GM21723 (cell line): Measurements from ENCODE around the gene GC.
"Not testable (repeated sequence)": the region's sequence is repeated elsewhere in the genome, so short reads cannot be mapped to it uniquely, and the experiment has no call there.

Source experiments
- ATAC-seq: cut with Tn5 transposase; IDR thresholded peaks from one replicate; pipeline ENCODE4 v1.9.1; 2021; ENCODE audit warnings: mild to moderate bottlenecking, moderate library complexity; ENCODE audit not compliant: unreplicated experiment

GC gene

GRCh38 chr4:71783972-71784371, at the start of gene GC:
Gene GC (minus strand): TSS chr4:71784079. CDS start chr4:71784018, 61 bp downstream.
- no peak for ATAC-seq

GRCh38 chr4:71833232-71833900, 49.5 kb upstream of the GC start:
- ATAC-seq, result no peak

GRCh38 chr4:71832049-71832448, 48.2 kb upstream of the GC start:
- ATAC-seq, result no peak

- no peak for ATAC-seq
These were observed 46.8 kb upstream of the GC start for GRCh38 chr4:71830497-71831190.

- no peak for ATAC-seq
These were observed 44.6 kb upstream of the GC start for GRCh38 chr4:71828470-71828869.

GRCh38 chr4:71827826-71828225, 43.9 kb upstream of the GC start:
- no peak for ATAC-seq

- ATAC-seq, result no peak
These were observed 32.9 kb upstream of the GC start for GRCh38 chr4:71816676-71817303.

GRCh38 chr4:71814433-71814832, 30.6 kb upstream of the GC start:
- ATAC-seq, result no peak

GRCh38 chr4:71809805-71810204, 25.9 kb upstream of the GC start:
- not testable (repeated sequence) for ATAC-seq

- ATAC-seq, result no peak
These were observed 23.6 kb upstream of the GC start for GRCh38 chr4:71807469-71807868.

GRCh38 chr4:71805230-71805629, 21.4 kb upstream of the GC start:
- ATAC-seq, result not testable (repeated sequence)

- not testable (repeated sequence) for ATAC-seq
These were observed 20.3 kb upstream of the GC start for GRCh38 chr4:71804017-71804697.

GRCh38 chr4:71785959-71786358, 2.1 kb upstream of the GC start:
- no peak for ATAC-seq

GRCh38 chr4:71784569-71785197, 804 bp upstream of the GC start:
- no peak for ATAC-seq

- no peak for ATAC-seq
These were observed 6.0 kb downstream of the GC start for GRCh38 chr4:71777891-71778290.

- ATAC-seq, result no peak
These were observed 8.4 kb downstream of the GC start for GRCh38 chr4:71775449-71775848.

GRCh38 chr4:71774136-71774535, 9.7 kb downstream of the GC start:
- ATAC-seq, result no peak

- ATAC-seq, result no peak
These were observed 10.9 kb downstream of the GC start for GRCh38 chr4:71773004-71773403.

- ATAC-seq, result no peak
These were observed 11.3 kb downstream of the GC start for GRCh38 chr4:71772592-71772991.

- ATAC-seq, result no peak
These were observed 12.3 kb downstream of the GC start for GRCh38 chr4:71771613-71772012.

- ATAC-seq, result no peak
These were observed 14.4 kb downstream of the GC start for GRCh38 chr4:71769434-71769833.
